Measurements from ENCODE around the gene SH3D19. TPM values are rescaled to one million over a fixed set of nuclear protein-coding genes. Genes with fewer than 3 reads are reported as not detected.

Gene SH3D19
- total RNA-seq, 1 donor from 2014 or later, result 110 TPM

DNA sequence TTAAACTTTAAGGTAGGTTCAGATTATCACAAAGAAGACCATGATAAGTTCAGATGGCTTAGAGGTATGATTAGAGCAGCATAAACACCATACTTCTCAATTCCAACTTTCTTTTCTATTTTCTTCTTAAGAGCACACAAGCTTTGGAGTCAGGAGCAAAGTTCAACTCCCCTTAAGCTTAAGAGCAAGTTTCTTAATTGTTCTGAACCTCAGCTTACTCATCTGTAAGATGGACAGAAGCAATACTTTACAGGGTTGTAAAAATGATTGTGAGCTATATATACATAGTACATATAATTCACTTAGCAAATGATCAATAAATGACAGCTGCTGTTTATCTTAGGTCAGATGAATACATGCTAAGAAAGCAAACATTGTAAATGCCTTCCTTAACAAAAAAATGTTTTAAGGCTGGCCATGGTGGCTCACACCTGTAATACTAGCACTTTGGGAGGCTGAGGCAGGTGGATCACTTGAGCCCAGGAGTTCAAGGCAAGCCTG lies 250.9 kb downstream of the SH3D19 start:
- TF ChIP-seq, protein P1, sequence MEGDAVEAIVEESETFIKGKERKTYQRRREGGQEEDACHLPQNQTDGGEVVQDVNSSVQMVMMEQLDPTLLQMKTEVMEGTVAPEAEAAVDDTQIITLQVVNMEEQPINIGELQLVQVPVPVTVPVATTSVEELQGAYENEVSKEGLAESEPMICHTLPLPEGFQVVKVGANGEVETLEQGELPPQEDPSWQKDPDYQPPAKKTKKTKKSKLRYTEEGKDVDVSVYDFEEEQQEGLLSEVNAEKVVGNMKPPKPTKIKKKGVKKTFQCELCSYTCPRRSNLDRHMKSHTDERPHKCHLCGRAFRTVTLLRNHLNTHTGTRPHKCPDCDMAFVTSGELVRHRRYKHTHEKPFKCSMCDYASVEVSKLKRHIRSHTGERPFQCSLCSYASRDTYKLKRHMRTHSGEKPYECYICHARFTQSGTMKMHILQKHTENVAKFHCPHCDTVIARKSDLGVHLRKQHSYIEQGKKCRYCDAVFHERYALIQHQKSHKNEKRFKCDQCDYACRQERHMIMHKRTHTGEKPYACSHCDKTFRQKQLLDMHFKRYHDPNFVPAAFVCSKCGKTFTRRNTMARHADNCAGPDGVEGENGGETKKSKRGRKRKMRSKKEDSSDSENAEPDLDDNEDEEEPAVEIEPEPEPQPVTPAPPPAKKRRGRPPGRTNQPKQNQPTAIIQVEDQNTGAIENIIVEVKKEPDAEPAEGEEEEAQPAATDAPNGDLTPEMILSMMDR (IDR thresholded peaks at IDR 0.05), result no peak
- intact Hi-C loops (cut with DNase I), result no loop called here
- Histone ChIP-seq H3K4me3 (no peak overlapping the region), H3K27me3 (no peaks in the 10 kb centered on the region), H3K36me3 (no peaks in the 10 kb centered on the region), H3K27ac (no peak overlapping the region), H3K4me1 (no peaks in the 10 kb centered on the region), H3K9me3 (no peaks in the 10 kb centered on the region)
- DNase-seq (ENCODE audit: low spot score in 2 of 2), result no peak

Other genes starting within 250 kb of the SH3D19 start
- 1,276 TPM for gene RPS3A, start 226.0 kb downstream of the SH3D19 start, total RNA-seq
- not detected for gene PRSS48, start 48.4 kb downstream of the SH3D19 start, total RNA-seq
- gene FHIP1A, start 83.6 kb upstream of the SH3D19 start, total RNA-seq, result not detected